H1 (cell line): ENCODE results near the gene TRPV6. TPM values are rescaled to one million over a fixed set of nuclear protein-coding genes. Genes with fewer than 3 reads are reported as not detected.

Source experiments
- CTCF ChIA-PET: fragments of 300-600 bp; sonication (Branson Sonifier 250); formaldehyde crosslinking; loops from one replicate; lab custom pipeline; 2021; ENCODE audit not compliant: partially characterized antibody; lab: Charles Lee
- POLR2A ChIA-PET: fragments of 300-600 bp; sonication (Branson Sonifier 250); formaldehyde crosslinking; loops from one replicate; lab custom pipeline; 2021; ENCODE audit warnings: inconsistent platforms; ENCODE audit not compliant: partially characterized antibody; lab: Charles Lee
- DNase-seq, 2 experiments: peaks; one replicate each; pipeline versions ENCODE4 v3.0.0 to v3.0.0-alpha.2; 2010 to 2022; ENCODE audit warnings: low spot score in 2 of 2, low read depth in 1 of 2, mixed read lengths in 1 of 2
- FAIRE-seq: peaks from 2 replicates; lab custom pipeline; 2011; peaks lifted over from hg19 to GRCh38; lab: Jason Lieb, UNC
- H2AFZ ChIP-seq: 2 replicates; pipeline ENCODE4 v1.8.1; 2012; ENCODE audit warnings: low read length, inconsistent platforms
- H2AK5ac ChIP-seq: 2 replicates; pipeline ENCODE4 v1.6.1; 2013; ENCODE audit warnings: low read depth, low read length
- H2BK120ac ChIP-seq: replicated peaks from 2 replicates; pipeline ENCODE3; 2013; ENCODE audit warnings: low read depth, low read length, inconsistent platforms
- H2BK12ac ChIP-seq: 2 replicates; pipeline ENCODE4 v1.6.1; 2013; ENCODE audit warnings: low read depth, low read length
- H2BK15ac ChIP-seq: 2 replicates; pipeline ENCODE4 v1.6.1; 2013; ENCODE audit warnings: low read length
- H2BK20ac ChIP-seq: 2 replicates; pipeline ENCODE4 v1.6.1; 2013; ENCODE audit warnings: low read length
- H2BK5ac ChIP-seq: 2 replicates; pipeline ENCODE4 v1.6.1; 2013; ENCODE audit warnings: low read depth, low read length
- H3K14ac ChIP-seq: 2 replicates; pipeline ENCODE4 v1.6.1; 2013; ENCODE audit warnings: inconsistent platforms; ENCODE audit not compliant: insufficient read length
- H3K18ac ChIP-seq: 2 replicates; pipeline ENCODE4 v1.6.1; 2013; ENCODE audit warnings: low read length; ENCODE audit errors: extremely low read depth
- H3K23ac ChIP-seq: 2 replicates; pipeline ENCODE4 v1.6.1; 2013; ENCODE audit warnings: inconsistent platforms; ENCODE audit not compliant: insufficient read length
- H3K23me2 ChIP-seq: 2 replicates; pipeline ENCODE4 v1.6.1; 2013; ENCODE audit warnings: low read depth, low read length
- H3K27ac ChIP-seq: 2 replicates; pipeline ENCODE4 v1.6.1; 2011; ENCODE audit warnings: low read depth, low read length, inconsistent platforms
- H3K27me3 ChIP-seq, 4 experiments: replicated peaks in 1 of 4; 1 replicate in 1 of 4; 2 replicates in 3 of 4; pipeline versions ENCODE4 v1.6.1 to v1.8.1; 2011 to 2013; ENCODE audit warnings: low read length in 3 of 4, mild to moderate bottlenecking in 3 of 4, inconsistent platforms in 2 of 4, mixed read lengths in 2 of 4, moderate library complexity in 1 of 4; ENCODE audit not compliant: control insufficient read depth in 3 of 4, insufficient read depth in 3 of 4; ENCODE audit errors: extremely low read depth in 1 of 4
- H3K36me3 ChIP-seq, 4 experiments: 2 replicates each; pipeline versions ENCODE4 v1.6.1 to v1.8.1; 2011 to 2013; ENCODE audit warnings: mild to moderate bottlenecking in 4 of 4, low read length in 3 of 4, moderate library complexity in 2 of 4, control low read depth in 1 of 4, inconsistent platforms in 1 of 4; ENCODE audit not compliant: insufficient read depth in 4 of 4, control insufficient read depth in 2 of 4
- H3K4ac ChIP-seq: replicated peaks from 2 replicates; pipeline ENCODE3; 2013; ENCODE audit warnings: low read length, low read depth, mixed read lengths, inconsistent platforms; ENCODE audit not compliant: insufficient read length
- H3K4me1 ChIP-seq, 4 experiments: replicated peaks in 1 of 4; 1 replicate in 1 of 4; 2 replicates in 3 of 4; pipeline versions ENCODE4 v1.6.1 to v1.8.1; 2011 to 2013; ENCODE audit warnings: low read length in 3 of 4, inconsistent platforms in 2 of 4, mixed read lengths in 1 of 4; ENCODE audit not compliant: insufficient read depth in 4 of 4, control insufficient read depth in 3 of 4
- H3K4me2 ChIP-seq, 2 experiments: 2 replicates each; pipeline versions ENCODE4 v1.6.1 to v1.8.1; 2011 to 2013; ENCODE audit warnings: low read depth in 2 of 2, low read length in 2 of 2, control low read depth in 1 of 2, inconsistent platforms in 1 of 2, mild to moderate bottlenecking in 1 of 2; ENCODE audit not compliant: insufficient read depth in 1 of 2
- H3K4me3 ChIP-seq, 4 experiments: fragments of 200-600, 300-600 bp in 1 of 4; sonication (generic), shearing (Covaris generic), sonication (Bioruptor Twin) in 1 of 4; 2 replicates each; pipeline versions ENCODE4 v1.5.1 to v1.8.1; 2011 to 2016; ENCODE audit warnings: low read length in 4 of 4, low read depth in 3 of 4, control low read depth in 2 of 4, inconsistent platforms in 2 of 4, mild to moderate bottlenecking in 2 of 4, mixed read lengths in 1 of 4, moderate library complexity in 1 of 4; ENCODE audit not compliant: insufficient read depth in 2 of 4; ENCODE audit errors: extremely low read depth in 1 of 4
- H3K56ac ChIP-seq: replicated peaks from 2 replicates; pipeline ENCODE3; 2013; ENCODE audit warnings: low read depth, mild to moderate bottlenecking, mixed read lengths, low read length, inconsistent platforms; ENCODE audit not compliant: insufficient read length
- H3K79me1 ChIP-seq: 2 replicates; pipeline ENCODE4 v1.6.1; 2013; ENCODE audit warnings: low read depth, low read length, control low read depth
- H3K79me2 ChIP-seq, 2 experiments: 2 replicates each; pipeline versions ENCODE4 v1.6.1 to v1.8.1; 2012 to 2013; ENCODE audit warnings: low read length in 2 of 2, mild to moderate bottlenecking in 2 of 2, inconsistent platforms in 1 of 2; ENCODE audit not compliant: insufficient read depth in 2 of 2, control insufficient read depth in 1 of 2
- H3K9ac ChIP-seq, 4 experiments: replicated peaks in 1 of 4; 1 replicate in 1 of 4; 2 replicates in 3 of 4; pipeline versions ENCODE4 v1.6.1 to v1.8.1; 2011 to 2013; ENCODE audit warnings: low read depth in 3 of 4, low read length in 3 of 4, control low read depth in 2 of 4, mild to moderate bottlenecking in 2 of 4, moderate library complexity in 2 of 4, inconsistent platforms in 1 of 4; ENCODE audit errors: extremely low read depth in 1 of 4
- H3K9me3 ChIP-seq, 2 experiments: 2 replicates each; pipeline versions ENCODE4 v1.6.1 to v1.8.1; 2012 to 2013; ENCODE audit warnings: mild to moderate bottlenecking in 2 of 2, moderate library complexity in 2 of 2, control low read depth in 1 of 2, inconsistent platforms in 1 of 2, low read depth in 1 of 2, low read length in 1 of 2, mixed read lengths in 1 of 2; ENCODE audit not compliant: insufficient read depth in 2 of 2
- H4K20me1 ChIP-seq, 2 experiments: replicated peaks in 1 of 2; 2 replicates each; pipeline versions ENCODE3 to v1.8.1; 2011 to 2013; ENCODE audit warnings: inconsistent platforms in 2 of 2, low read length in 2 of 2, mild to moderate bottlenecking in 1 of 2; ENCODE audit not compliant: insufficient read depth in 2 of 2, control insufficient read depth in 1 of 2
- H4K5ac ChIP-seq: 2 replicates; pipeline ENCODE4 v1.6.1; 2013; ENCODE audit warnings: low read length, low read depth, mixed read lengths, inconsistent platforms; ENCODE audit not compliant: insufficient read length
- H4K8ac ChIP-seq: 2 replicates; pipeline ENCODE4 v1.8.0; 2013; ENCODE audit warnings: mild to moderate bottlenecking, moderate library complexity, low read length, inconsistent platforms; ENCODE audit not compliant: insufficient read depth; ENCODE audit errors: extremely low read depth
- H4K91ac ChIP-seq: replicated peaks from 2 replicates; pipeline ENCODE3; 2013; ENCODE audit warnings: low read length, mixed read lengths, inconsistent platforms; ENCODE audit not compliant: insufficient read length
- ASH2L ChIP-seq: fragments of 200-600, 300-600 bp; sonication (generic); IDR thresholded peaks from one replicate; pipeline ENCODE4 v1.7.1; 2017; ENCODE audit warnings: low read length
- CBX8 ChIP-seq: fragments of 300-800, 300-1000 bp; sonication (generic); IDR thresholded peaks from 2 replicates; pipeline ENCODE4 v1.7.1; 2016; ENCODE audit warnings: low read depth, low read length, borderline replicate concordance
- CREB1 ChIP-seq: IDR thresholded peaks from 2 replicates; pipeline ENCODE4 v1.6.1; 2012; ENCODE audit warnings: inconsistent platforms
- JUN ChIP-seq: IDR thresholded peaks from 2 replicates; pipeline ENCODE4 v1.6.1; 2011; ENCODE audit warnings: low read depth, mild to moderate bottlenecking, improper control_type of control experiment, low read length
- MAFK ChIP-seq: IDR thresholded peaks from 2 replicates; pipeline ENCODE4 v1.6.1; 2012; ENCODE audit warnings: low read depth, mild to moderate bottlenecking, improper control_type of control experiment, low read length
- SIRT6 ChIP-seq: IDR thresholded peaks from one replicate; pipeline ENCODE4 v1.7.1; 2012; ENCODE audit warnings: low read length, inconsistent platforms
- SUZ12 ChIP-seq: fragments of 200-600 bp; sonication (generic); IDR thresholded peaks from 2 replicates; pipeline ENCODE4 v1.6.1; 2012; ENCODE audit warnings: mild to moderate bottlenecking, inconsistent platforms, low read length, moderate library complexity, mixed read lengths
- TBP ChIP-seq: IDR thresholded peaks from 2 replicates; pipeline ENCODE4 v1.6.1; 2011; ENCODE audit warnings: low read depth, low read length, improper control_type of control experiment
- ZNF274 ChIP-seq: IDR thresholded peaks from 2 replicates; pipeline ENCODE4 v1.7.0; 2012; ENCODE audit warnings: low read length, borderline replicate concordance; ENCODE audit errors: extremely low read depth
- WGBS, 2 experiments: shearing (Covaris generic) in 1 of 2; methylation state at CpG; one replicate each; pipeline versions ENCODE4 v1.1.6 to v1.1.7; 2013 to 2015; ENCODE audit warnings: low lambda C conversion rate in 2 of 2, mixed read lengths in 2 of 2, inconsistent platforms in 1 of 2, low coverage in 1 of 2, missing lambda C conversion rate in 1 of 2; ENCODE audit not compliant: insufficient replicate concordance in 2 of 2, insufficient coverage in 1 of 2, insufficient read length in 1 of 2; ENCODE audit errors: extremely low coverage in 1 of 2, missing lambda C conversion rate in 1 of 2; 5-methylcytosine and 5-hydroxymethylcytosine counted together
- long read RNA-seq, 2 experiments: library from RNA in 1 of 2; library from capped mRNA in 1 of 2; stranded (forward); transcript quantifications; one replicate each; pipeline ENCODE4 v2.0.0, GENCODE V29; 2021; ENCODE audit warnings: inconsistent platforms in 1 of 2
- polyA minus RNA-seq, 3 experiments: library from RNA; depleted of rRNA, polyadenylated mRNA; stranded (reverse); fragments of >200 nt; gene quantifications; 1 replicate in 2 of 3; 2 replicates in 1 of 3; pipeline ENCODE4 v1.2.3, GENCODE V29; 2011
- polyA plus RNA-seq, 7 experiments: library from polyadenylated mRNA; depleted of rRNA in 3 of 7; stranded (reverse) in 5 of 7; unstranded in 2 of 7; fragments of >200 nt in 5 of 7; fragments of 200-250 nt in 2 of 7; gene quantifications; 1 replicate in 5 of 7; 2 replicates in 1 of 7; 4 replicates in 1 of 7; pipeline versions ENCODE4 v1.2.1 to v1.2.3, GENCODE V29; 2011 to 2013; ENCODE audit warnings: missing spikeins in 2 of 7, mixed read lengths in 2 of 7
- total RNA-seq: library from RNA; stranded (reverse); fragmentation: NEBNext Ultra II Directional; extraction: Animal tissue kit (Norgen Biotek cat#: 25700); gene quantifications from 2 replicates; pipeline ENCODE4 v1.2.1, GENCODE V29; 2021
- TF ChIP-seq, protein P1 (sequence below): IDR thresholded peaks from 2 replicates; pipeline ENCODE4 v1.6.1; 2012; ENCODE audit warnings: inconsistent platforms

Gene TRPV6
- total RNA-seq (0.48 and 0.52 TPM in 2 replicates), polyA plus RNA-seq (2011; rRNA removed) (1.1 and 2.1 TPM in 2 replicates), polyA minus RNA-seq (2011; rRNA and poly(A)+ RNA removed) (1.7 and 1.9 TPM in 2 replicates)
- polyA plus RNA-seq (2011; cell fraction: cytosol; rRNA removed): 1.2 TPM
- 5.5 TPM for polyA plus RNA-seq (2011; cell fraction: nucleus; rRNA removed)
- polyA plus RNA-seq (2012, experiment 1 of 2): 0.60 to 1.1 TPM (median 0.98 TPM) in 4 replicates
- polyA plus RNA-seq (2012, experiment 2 of 2): 0.34 TPM
- 0.67 TPM for polyA plus RNA-seq (2013, experiment 1 of 2)
- 0.31 TPM for polyA plus RNA-seq (2013, experiment 2 of 2)
- not detected for polyA minus RNA-seq (2011; cell fraction: cytosol; rRNA and poly(A)+ RNA removed)
- 3.5 TPM for polyA minus RNA-seq (2011; cell fraction: nucleus; rRNA and poly(A)+ RNA removed)
- long read RNA-seq, experiment 1: 0 reads
- long read RNA-seq, experiment 2: 0 reads

DNA sequence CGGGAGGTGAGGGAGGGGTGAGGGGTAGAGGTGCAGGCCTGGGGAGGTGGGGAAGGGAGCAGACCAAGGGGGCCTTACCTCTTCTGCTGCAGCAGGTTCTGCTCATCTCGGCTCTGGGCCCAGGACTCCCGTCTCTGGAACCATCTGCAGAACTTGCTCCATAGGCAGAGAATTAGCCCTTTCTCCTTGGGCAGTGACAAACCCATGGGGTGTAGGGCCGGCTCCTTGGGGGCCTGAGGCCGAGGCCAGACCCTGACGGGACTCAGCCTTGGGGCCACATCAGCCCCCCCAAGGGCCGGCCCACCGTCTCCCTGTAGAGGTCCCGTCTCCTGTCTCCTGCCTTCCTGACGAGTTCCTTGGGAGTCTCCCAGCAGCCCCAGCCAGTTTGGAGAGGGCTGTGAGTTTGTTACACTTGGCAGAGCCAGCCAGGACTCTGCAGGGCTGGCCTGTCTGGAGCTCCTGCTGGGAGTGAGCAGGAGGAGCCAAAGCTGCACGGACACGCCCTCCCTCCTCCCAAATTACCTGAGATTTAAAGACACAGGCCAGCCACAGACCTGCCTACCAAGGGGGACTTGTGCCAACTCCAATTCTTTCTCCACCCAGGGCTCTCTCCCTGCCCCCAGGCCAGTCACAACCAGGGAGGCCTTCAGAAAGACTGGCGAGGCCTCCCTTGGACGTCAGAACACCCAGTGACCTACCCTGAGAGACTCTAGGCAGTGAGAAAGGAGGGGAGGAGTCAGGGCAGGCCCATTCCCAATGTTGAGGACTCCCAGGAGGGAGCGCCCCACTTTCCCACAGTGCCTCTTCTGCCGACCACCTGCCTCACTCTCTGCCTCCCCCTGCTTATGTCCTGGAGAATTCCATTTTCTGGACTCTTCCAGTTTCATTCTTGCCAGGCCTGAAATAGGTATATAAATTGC, at the start of gene TRPV6:
Gene TRPV6, minus strand, starts transcription at position 435 of the 920 bp plus-strand sequence.
- Histone ChIP-seq H2BK20ac (no peak within 1 kb of the TSS), H2AFZ (peak within 1 kb of the TSS; percentile 96), H3K4me3 (no peak within 1 kb of the TSS), H3K36me3 (no peaks in the 10 kb centered on the region), H3K56ac (peak within 1 kb of the TSS; percentile 19), H3K4ac (no peak within 1 kb of the TSS), H3K18ac (peak within 1 kb of the TSS; percentile 71; the same call in 1 of the 2 replicates), H2AK5ac (no peak within 1 kb of the TSS), H4K5ac (no peak within 1 kb of the TSS), H3K9me3 (no peaks in the 10 kb centered on the region), H3K27me3 (no peaks in the 10 kb centered on the region), H3K14ac (no peak within 1 kb of the TSS), H2BK15ac (peak within 1 kb of the TSS; percentile 29; the same call in 1 of the 2 replicates), H3K4me1 (peaks cover 0 to 10% (median 2%) of the 10 kb centered on the region in 4 experiments; a peak in 2 of 7 replicates), H2BK120ac (no peak within 1 kb of the TSS), H3K79me1 (no peaks in the 10 kb centered on the region), H4K8ac (no peak within 1 kb of the TSS; the same call in 1 of the 2 replicates), H2BK12ac (no peak within 1 kb of the TSS), H4K91ac (no peak within 1 kb of the TSS), H3K23me2 (peaks cover 5% of the 10 kb centered on the region; the same call in 1 of the 2 replicates), H3K4me2 (0 out of 4 replicates have a peak within 1 kb of the TSS, but pooled peaks have one; percentile 3 to 29), H4K20me1 (peaks cover 0 to under 1% of the 10 kb centered on the region in 2 experiments), H3K9ac (no peak within 1 kb of the TSS), H3K23ac (no peak within 1 kb of the TSS), H3K27ac (no peak within 1 kb of the TSS), H3K79me2 (no peaks in the 10 kb centered on the region), H2BK5ac (no peak within 1 kb of the TSS)
- DNase-seq (peak; percentile 15 to 73), FAIRE-seq (peak; percentile 24)
- 67% methylated on average over 13 of the region's 16 CpGs; no CpG with 5 or more reads in 1 of the 2 experiments for WGBS, 2 experiments
- ChIA-PET POLR2A (interaction anchor here (1.2 kb wide), 1 partner anchor 16 kb away, joined by 4 read pairs; no protein-coding TSS in a partner anchor), CTCF (interaction anchor here (0.7 to 2.2 kb wide), 6 partner anchors 13 to 330 kb away, joined by 3 to 18 read pairs (median 6); no protein-coding TSS in a partner anchor)
- TF ChIP-seq SIRT6 (no peak), TBP (no peak), CBX8 (no peak), CREB1 (no peak), MAFK (no peak), JUN (no peak), SUZ12 (no peak), ZNF274 (no peak), ASH2L (no peak)
- TF ChIP-seq, protein P1, sequence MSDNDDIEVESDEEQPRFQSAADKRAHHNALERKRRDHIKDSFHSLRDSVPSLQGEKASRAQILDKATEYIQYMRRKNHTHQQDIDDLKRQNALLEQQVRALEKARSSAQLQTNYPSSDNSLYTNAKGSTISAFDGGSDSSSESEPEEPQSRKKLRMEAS: no peak
